NCI-H82 (cell line): ENCODE results near the gene CYLC2.

Source experiments
- DNase-seq: peaks from one replicate; lab custom pipeline; 2025; lab: John Stamatoyannopoulos, UW

CYLC2 gene

GRCh38 chr9:102995033-102995432 lies at the start of gene CYLC2:
Gene CYLC2, plus strand, starts transcription at chr9:102995333. Its CDS starts 48 bp downstream, at chr9:102995381.
- DNase-seq, result no peak

GRCh38 chr9:102950346-102950745 lies 44.8 kb upstream of the CYLC2 start:
- DNase-seq, result no peak

GRCh38 chr9:102966999-102967398 lies 28.1 kb upstream of the CYLC2 start:
- DNase-seq, result no peak

GRCh38 chr9:102967979-102968378 lies 27.2 kb upstream of the CYLC2 start:
- no peak for DNase-seq

GRCh38 chr9:102972780-102973179 lies 22.4 kb upstream of the CYLC2 start:
- no peak for DNase-seq

GRCh38 chr9:102974530-102974929 lies 20.6 kb upstream of the CYLC2 start:
- DNase-seq, result no peak

GRCh38 chr9:102975251-102975650 lies 19.9 kb upstream of the CYLC2 start:
- no peak for DNase-seq

- peak; percentile 44 for DNase-seq
Observed at GRCh38 chr9:102985162-102985895, 9.8 kb upstream of the CYLC2 start.

GRCh38 chr9:102986425-102986824 lies 8.7 kb upstream of the CYLC2 start:
- DNase-seq, result no peak

GRCh38 chr9:103003689-103004088 lies 8.6 kb downstream of the CYLC2 start:
- DNase-seq, result no peak

- DNase-seq, result no peak
Observed at GRCh38 chr9:103014242-103014641, 19.1 kb downstream of the CYLC2 start.

GRCh38 chr9:103025796-103026195 lies 30.7 kb downstream of the CYLC2 start:
- no peak for DNase-seq

- DNase-seq, result no peak
Observed at GRCh38 chr9:103037508-103038477, 42.7 kb downstream of the CYLC2 start.

GRCh38 chr9:103041961-103042360 lies 46.8 kb downstream of the CYLC2 start:
- no peak for DNase-seq
